Stomach smooth muscle (tissue), 2 donors: ENCODE measurements around the gene HSPH1.

Source experiments
- H3K27ac ChIP-seq: one replicate; pipeline ENCODE4 v1.7.0; 2013; ENCODE audit warnings: mild to moderate bottlenecking, low read length, inconsistent platforms
- H3K27me3 ChIP-seq, 2 donors: one replicate each; pipeline ENCODE4 v1.7.0; 2013; ENCODE audit warnings: low read length in 2 of 2; ENCODE audit not compliant: insufficient read depth in 2 of 2, control insufficient read depth in 1 of 2
- H3K36me3 ChIP-seq, 2 donors: one replicate each; pipeline ENCODE4 v1.7.0; 2013; ENCODE audit warnings: low read length in 2 of 2; ENCODE audit not compliant: control insufficient read depth in 2 of 2, insufficient read depth in 2 of 2
- H3K4me1 ChIP-seq: one replicate; pipeline ENCODE4 v1.7.0; 2013; ENCODE audit warnings: low read length; ENCODE audit not compliant: control insufficient read depth, insufficient read depth
- H3K4me3 ChIP-seq, 2 donors: one replicate each; pipeline ENCODE4 v1.7.0; 2013; ENCODE audit warnings: low read length in 2 of 2
- H3K9ac ChIP-seq, 2 donors: one replicate each; pipeline ENCODE4 v1.7.0; 2013; ENCODE audit warnings: low read length in 2 of 2, mild to moderate bottlenecking in 1 of 2
- H3K9me3 ChIP-seq, 2 donors: one replicate each; pipeline ENCODE4 v1.7.0; 2013; ENCODE audit warnings: low read length in 2 of 2; ENCODE audit not compliant: control insufficient read depth in 2 of 2
- donor health status: healthy.
- donor health status: Pancreatic carcinoma.

The HSPH1 gene

DNA sequence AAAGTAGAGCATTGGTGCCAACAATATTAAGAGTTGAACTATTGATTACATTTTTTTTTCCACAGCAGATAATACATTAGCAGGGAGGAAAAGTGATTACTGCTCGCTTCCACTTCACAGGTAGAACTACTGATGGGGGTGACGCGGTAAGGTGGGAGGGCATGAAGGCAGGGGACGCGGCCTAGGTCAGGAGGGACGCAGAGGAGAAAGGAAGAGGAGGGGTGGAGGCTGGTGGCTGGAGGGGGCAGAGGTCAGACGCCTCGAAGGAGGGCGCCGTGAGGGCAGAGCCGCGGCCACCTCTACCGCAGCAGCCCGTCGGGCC lies 37.8 kb upstream of the HSPH1 start:
- H3K9me3 ChIP-seq: no peaks in the 10 kb centered on the region
- no peaks in the 10 kb centered on the region for H3K27me3 ChIP-seq
- no peaks in the 10 kb centered on the region for H3K36me3 ChIP-seq
- H3K4me1 ChIP-seq: peaks cover 18% of the 10 kb centered on the region
- peak overlapping the region; percentile 46 for H3K27ac ChIP-seq
- peak overlapping the region; percentile 9 to 83 for H3K4me3 ChIP-seq
- peak overlapping the region; percentile 29 to 62 for H3K9ac ChIP-seq

DNA sequence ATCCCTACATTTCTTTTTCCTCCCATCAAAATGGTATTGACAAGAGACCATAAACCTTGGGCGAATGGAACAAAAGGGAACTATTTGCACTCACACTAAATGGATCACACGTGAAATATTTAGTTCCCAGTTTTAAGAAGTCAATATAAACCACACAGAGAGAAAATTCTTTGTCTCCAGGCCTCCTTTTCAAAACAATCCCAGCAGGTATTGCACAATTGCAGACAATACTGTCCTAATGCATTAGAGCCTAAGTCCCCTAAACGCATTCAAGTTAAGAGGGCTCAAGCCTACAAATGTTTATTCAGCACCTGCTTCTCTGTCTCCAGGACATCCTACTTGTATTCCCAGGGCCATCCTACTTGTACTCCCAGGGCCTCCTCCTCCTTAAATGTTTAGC lies 36.8 kb upstream of the HSPH1 start:
- no peak overlapping the region for H3K9ac ChIP-seq
- H3K4me1 ChIP-seq: peaks cover 14% of the 10 kb centered on the region
- H3K4me3 ChIP-seq: no peak overlapping the region
- H3K36me3 ChIP-seq: no peaks in the 10 kb centered on the region
- H3K27me3 ChIP-seq: no peaks in the 10 kb centered on the region
- no peak overlapping the region for H3K27ac ChIP-seq
- H3K9me3 ChIP-seq: no peaks in the 10 kb centered on the region

GRCh38 chr13:31196992-31197391 lies 35.3 kb upstream of the HSPH1 start:
- Histone ChIP-seq H3K9me3 (no peaks in the 10 kb centered on the region), H3K9ac (no peak overlapping the region), H3K4me1 (peaks cover 14% of the 10 kb centered on the region), H3K36me3 (no peaks in the 10 kb centered on the region), H3K4me3 (no peak overlapping the region), H3K27me3 (peaks cover 0 to 3% of the 10 kb centered on the region in 2 donors), H3K27ac (no peak overlapping the region)

DNA sequence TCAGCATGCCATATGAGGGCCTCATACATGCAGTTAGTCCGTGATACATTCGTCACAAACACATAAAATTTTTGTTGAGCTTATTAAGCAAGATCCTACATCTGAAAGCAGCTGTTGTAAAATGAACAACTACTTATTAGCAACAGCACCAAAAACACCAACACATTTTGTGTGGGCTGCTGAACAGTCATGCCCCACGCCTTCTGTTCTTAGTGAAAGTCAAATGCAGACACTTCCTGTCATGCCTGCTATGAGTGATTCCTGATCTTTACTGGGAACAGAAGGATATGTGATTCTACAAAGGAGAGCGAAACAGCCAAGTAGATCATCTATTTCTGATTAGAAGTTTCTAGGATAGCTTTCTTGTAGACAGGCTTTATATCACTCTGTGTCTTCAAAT lies 33.9 kb upstream of the HSPH1 start:
- no peak overlapping the region for H3K9ac ChIP-seq
- peaks cover 3% of the 10 kb centered on the region for H3K4me1 ChIP-seq
- no peak overlapping the region for H3K27ac ChIP-seq
- no peaks in the 10 kb centered on the region for H3K36me3 ChIP-seq
- no peak overlapping the region for H3K4me3 ChIP-seq
- H3K9me3 ChIP-seq: no peaks in the 10 kb centered on the region
- H3K27me3 ChIP-seq: peaks cover 0 to 7% of the 10 kb centered on the region in 2 donors

- Histone ChIP-seq H3K9me3 (peaks cover 0 to 5% of the 10 kb centered on the region in 2 donors), H3K27me3 (peaks cover 0 to 7% of the 10 kb centered on the region in 2 donors), H3K4me1 (no peaks in the 10 kb centered on the region), H3K9ac (no peak overlapping the region), H3K4me3 (no peak overlapping the region), H3K36me3 (no peaks in the 10 kb centered on the region), H3K27ac (no peak overlapping the region)
Observed at GRCh38 chr13:31192306-31192705, 30.6 kb upstream of the HSPH1 start.

DNA sequence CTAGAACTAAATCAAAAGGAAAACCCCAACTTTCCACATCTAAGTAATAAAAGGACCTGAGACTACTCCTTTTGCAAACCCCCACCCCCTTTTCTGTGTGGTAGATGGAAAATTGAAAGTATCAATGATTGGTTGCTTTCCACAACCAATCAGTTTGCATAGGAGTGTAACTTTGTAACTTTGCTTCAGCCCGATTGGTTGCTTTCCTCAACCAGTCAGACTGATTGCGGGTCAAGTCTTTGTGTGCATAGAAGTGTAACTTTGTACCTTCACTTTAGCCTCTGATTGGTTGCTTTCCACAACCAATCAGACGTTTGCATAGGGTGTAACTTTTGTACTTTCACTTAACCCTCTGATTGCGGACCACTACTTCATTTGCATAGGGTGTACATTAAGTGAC lies 30.0 kb upstream of the HSPH1 start:
- H3K9ac ChIP-seq: no peak overlapping the region
- no peaks in the 10 kb centered on the region for H3K36me3 ChIP-seq
- no peaks in the 10 kb centered on the region for H3K4me1 ChIP-seq
- H3K4me3 ChIP-seq: no peak overlapping the region
- peaks cover 0 to 5% of the 10 kb centered on the region in 2 donors for H3K9me3 ChIP-seq
- peaks cover 0 to 7% of the 10 kb centered on the region in 2 donors for H3K27me3 ChIP-seq
- H3K27ac ChIP-seq: no peak overlapping the region

- no peak overlapping the region for H3K27ac ChIP-seq
- peaks cover 0 to 5% of the 10 kb centered on the region in 2 donors for H3K9me3 ChIP-seq
- H3K36me3 ChIP-seq: no peaks in the 10 kb centered on the region
Observed at GRCh38 chr13:31184981-31185645, 23.4 kb upstream of the HSPH1 start.

GRCh38 chr13:31184451-31184850 lies 22.7 kb upstream of the HSPH1 start:
- H3K9me3 ChIP-seq: peaks cover 0 to 5% of the 10 kb centered on the region in 2 donors
- no peak overlapping the region for H3K27ac ChIP-seq
- no peak overlapping the region for H3K4me3 ChIP-seq
- H3K9ac ChIP-seq: no peak overlapping the region
- no peaks in the 10 kb centered on the region for H3K27me3 ChIP-seq
- H3K4me1 ChIP-seq: no peaks in the 10 kb centered on the region
- no peaks in the 10 kb centered on the region for H3K36me3 ChIP-seq

More at GRCh38 chr13:31184981-31185645, 23.4 kb upstream of the HSPH1 start:
- no peak overlapping the region for H3K9ac ChIP-seq
- no peaks in the 10 kb centered on the region for H3K27me3 ChIP-seq
- no peaks in the 10 kb centered on the region for H3K4me1 ChIP-seq
- H3K4me3 ChIP-seq: no peak overlapping the region

DNA sequence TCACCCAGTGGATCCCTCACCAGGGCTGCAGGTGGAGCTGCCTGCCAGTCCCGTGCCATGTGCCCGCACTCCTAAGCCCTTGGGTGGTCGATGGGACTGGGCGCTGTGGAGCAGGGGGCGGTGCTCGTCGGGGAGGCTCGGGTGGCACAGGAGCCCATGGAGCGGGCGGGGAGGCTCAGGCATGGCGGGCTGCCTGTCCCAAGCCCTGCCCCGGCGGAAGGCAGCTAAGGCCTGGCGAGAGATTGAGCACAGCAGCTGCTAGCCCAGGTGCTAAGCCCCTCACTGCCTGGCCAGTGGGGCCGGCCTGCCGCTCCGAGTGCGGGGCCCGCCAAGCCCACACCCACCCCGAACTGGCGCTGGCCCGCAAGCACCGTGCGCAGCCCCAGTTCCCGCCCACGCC lies 21.3 kb upstream of the HSPH1 start:
- Histone ChIP-seq H3K4me1 (no peaks in the 10 kb centered on the region), H3K36me3 (no peaks in the 10 kb centered on the region), H3K4me3 (no peak overlapping the region), H3K27me3 (no peaks in the 10 kb centered on the region), H3K9ac (no peak overlapping the region), H3K27ac (no peak overlapping the region), H3K9me3 (peaks cover 0 to 1% of the 10 kb centered on the region in 2 donors)

- Histone ChIP-seq H3K4me3 (no peak overlapping the region), H3K9me3 (no peaks in the 10 kb centered on the region), H3K27ac (no peak overlapping the region), H3K9ac (no peak overlapping the region), H3K4me1 (no peaks in the 10 kb centered on the region), H3K36me3 (no peaks in the 10 kb centered on the region), H3K27me3 (no peaks in the 10 kb centered on the region)
Observed at GRCh38 chr13:31179754-31180153, 18.1 kb upstream of the HSPH1 start.

GRCh38 chr13:31179241-31179640 lies 17.5 kb upstream of the HSPH1 start:
- no peaks in the 10 kb centered on the region for H3K9me3 ChIP-seq
- no peaks in the 10 kb centered on the region for H3K27me3 ChIP-seq
- no peak overlapping the region for H3K27ac ChIP-seq
- H3K4me1 ChIP-seq: no peaks in the 10 kb centered on the region
- H3K4me3 ChIP-seq: no peak overlapping the region
- H3K36me3 ChIP-seq: no peaks in the 10 kb centered on the region
- H3K9ac ChIP-seq: no peak overlapping the region
